Karpas-422 (cell line): ENCODE measurements around the gene MIA3. TPM values are rescaled to one million over a fixed set of nuclear protein-coding genes. Genes with fewer than 3 reads are reported as not detected.
"Not testable (repeated sequence)": the region's sequence is repeated elsewhere in the genome, so short reads cannot be mapped to it uniquely, and the experiment has no call there.

Source experiments
- DNase-seq: peaks from one replicate; pipeline ENCODE4 v3.0.0-alpha.2; 2015
- H2AFZ ChIP-seq: fragments of 200-600 bp; sonication (generic); 2 replicates; pipeline ENCODE4 v1.6.1; 2014; ENCODE audit warnings: antibody characterized with exemption, low read length, mixed read lengths
- H3K27ac ChIP-seq: fragments of 200-600 bp; sonication (generic); 2 replicates; pipeline ENCODE4 v1.5.1; 2014; ENCODE audit warnings: mild to moderate bottlenecking, low read length, moderate library complexity
- H3K27me3 ChIP-seq: fragments of 200-600 bp; sonication (generic); 2 replicates; pipeline ENCODE4 v1.6.1; 2014; ENCODE audit warnings: low read length, mixed read lengths
- H3K36me3 ChIP-seq: fragments of 200-600 bp; sonication (generic); 2 replicates; pipeline ENCODE4 v1.6.1; 2014; ENCODE audit warnings: low read length, mixed read lengths; ENCODE audit not compliant: insufficient read depth
- H3K4me1 ChIP-seq: fragments of 200-600 bp; sonication (generic); 2 replicates; pipeline ENCODE4 v1.6.1; 2014; ENCODE audit warnings: mild to moderate bottlenecking, low read length, mixed read lengths
- H3K4me2 ChIP-seq: fragments of 200-600 bp; sonication (generic); 2 replicates; pipeline ENCODE4 v1.6.1; 2014; ENCODE audit warnings: low read length, low read depth, mild to moderate bottlenecking; ENCODE audit not compliant: poor library complexity, severe bottlenecking
- H3K4me3 ChIP-seq: fragments of 200-600 bp; sonication (generic); 2 replicates; pipeline ENCODE4 v1.5.1; 2014; ENCODE audit warnings: mild to moderate bottlenecking, antibody characterized with exemption, low read length, mixed read lengths
- H3K79me2 ChIP-seq: fragments of 200-600 bp; sonication (generic); 2 replicates; pipeline ENCODE4 v1.6.1; 2014; ENCODE audit warnings: mild to moderate bottlenecking, low read length, mixed read lengths
- H3K9ac ChIP-seq: fragments of 200-600 bp; sonication (generic); 2 replicates; pipeline ENCODE4 v1.6.0; 2014; ENCODE audit warnings: low read length
- H3K9me2 ChIP-seq: fragments of 200-600 bp; sonication (generic), shearing (Covaris generic); replicated peaks from 2 replicates; pipeline ENCODE4 v1.6.0; 2014; ENCODE audit warnings: mild to moderate bottlenecking, low read length, moderate library complexity; ENCODE audit not compliant: insufficient read depth
- H3K9me3 ChIP-seq: fragments of 300-700, 200-600 bp; sonication (generic); 2 replicates; pipeline ENCODE4 v1.6.1; 2014; ENCODE audit warnings: low read length, mixed read lengths
- H4K20me1 ChIP-seq: fragments of 200-600 bp; sonication (generic); 2 replicates; pipeline ENCODE4 v1.6.1; 2014; ENCODE audit warnings: mild to moderate bottlenecking, antibody characterized with exemption, low read length, low read depth; ENCODE audit not compliant: insufficient read depth
- total RNA-seq: library from RNA; depleted of rRNA; stranded (reverse); fragments of >200 nt; shearing (Covaris generic); gene quantifications from 2 replicates; pipeline ENCODE4 v1.2.3, GENCODE V29; 2014; ENCODE audit warnings: low replicate concordance

The MIA3 gene
- total RNA-seq, 1 experiment from 2014 or later, result 106 TPM

GRCh38 chr1:222656391-222657155, 38.7 kb downstream of the MIA3 start:
- H3K4me1 ChIP-seq, result no peaks in the 10 kb centered on the region; the same call in 1 of the 2 replicates

GRCh38 chr1:222657899-222658298, 40.0 kb downstream of the MIA3 start:
- Histone ChIP-seq H3K4me1 (no peaks in the 10 kb centered on the region), H3K9me2 (no peaks in the 10 kb centered on the region), H3K4me3 (no peak overlapping the region), H3K79me2 (peaks cover 12% of the 10 kb centered on the region; the same call in 1 of the 2 replicates), H3K27me3 (no peaks in the 10 kb centered on the region), H3K9ac (no peak overlapping the region), H3K27ac (no peak overlapping the region), H3K9me3 (no peaks in the 10 kb centered on the region), H3K36me3 (peaks cover 91% of the 10 kb centered on the region), H4K20me1 (no peaks in the 10 kb centered on the region), H3K4me2 (no peak overlapping the region), H2AFZ (no peak overlapping the region)
- no peak for DNase-seq

More at GRCh38 chr1:222656391-222657155, 38.7 kb downstream of the MIA3 start:
- no peak for DNase-seq
- no peak overlapping the region for H2AFZ ChIP-seq
- no peaks in the 10 kb centered on the region for H4K20me1 ChIP-seq
- no peaks in the 10 kb centered on the region for H3K9me2 ChIP-seq
- no peak overlapping the region for H3K4me3 ChIP-seq
- no peaks in the 10 kb centered on the region for H3K9me3 ChIP-seq
- H3K36me3 ChIP-seq, result peaks cover 91% of the 10 kb centered on the region
- H3K79me2 ChIP-seq, result peaks cover 12% of the 10 kb centered on the region; the same call in 1 of the 2 replicates
- H3K27me3 ChIP-seq, result no peaks in the 10 kb centered on the region
- no peak overlapping the region for H3K9ac ChIP-seq
- H3K27ac ChIP-seq, result no peak overlapping the region
- no peak overlapping the region for H3K4me2 ChIP-seq

GRCh38 chr1:222663431-222663934, 45.6 kb downstream of the MIA3 start:
- Histone ChIP-seq H3K4me1 (no peaks in the 10 kb centered on the region), H3K9me3 (no peaks in the 10 kb centered on the region), H3K36me3 (peaks cover 85% of the 10 kb centered on the region; the same call in 1 of the 2 replicates), H3K4me2 (no peak overlapping the region), H2AFZ (no peak overlapping the region), H3K27me3 (no peaks in the 10 kb centered on the region), H3K9me2 (no peaks in the 10 kb centered on the region), H3K27ac (no peak overlapping the region), H4K20me1 (no peaks in the 10 kb centered on the region), H3K79me2 (no peaks in the 10 kb centered on the region), H3K4me3 (no peak overlapping the region), H3K9ac (no peak overlapping the region)
- no peak for DNase-seq

- H3K4me2 ChIP-seq, result no peak overlapping the region
- no peak overlapping the region for H2AFZ ChIP-seq
- no peak for DNase-seq
- no peak overlapping the region for H3K27ac ChIP-seq
- H3K9me3 ChIP-seq, result no peaks in the 10 kb centered on the region
- H3K27me3 ChIP-seq, result no peaks in the 10 kb centered on the region
- H3K4me1 ChIP-seq, result no peaks in the 10 kb centered on the region
- H3K9me2 ChIP-seq, result no peaks in the 10 kb centered on the region
- no peaks in the 10 kb centered on the region for H3K79me2 ChIP-seq
- H3K4me3 ChIP-seq, result no peak overlapping the region
- H4K20me1 ChIP-seq, result no peaks in the 10 kb centered on the region
- peaks cover 61% of the 10 kb centered on the region; the same call in 1 of the 2 replicates for H3K36me3 ChIP-seq
- no peak overlapping the region for H3K9ac ChIP-seq
Observed at GRCh38 chr1:222665964-222666363, 48.1 kb downstream of the MIA3 start.

- not testable (repeated sequence) for H4K20me1 ChIP-seq, H3K27ac ChIP-seq, H3K79me2 ChIP-seq, H3K9me2 ChIP-seq, H3K27me3 ChIP-seq, H3K4me2 ChIP-seq, H3K4me3 ChIP-seq, H3K4me1 ChIP-seq, H3K9ac ChIP-seq, H2AFZ ChIP-seq, H3K9me3 ChIP-seq, DNase-seq
- H3K36me3 ChIP-seq, result peaks cover 55% of the 10 kb centered on the region
Observed at GRCh38 chr1:222668184-222668583, 50.3 kb downstream of the MIA3 start.

- H3K9ac ChIP-seq, H3K9me3 ChIP-seq, H4K20me1 ChIP-seq, H2AFZ ChIP-seq, H3K27me3 ChIP-seq, H3K79me2 ChIP-seq, H3K4me3 ChIP-seq, H3K4me1 ChIP-seq, DNase-seq, H3K4me2 ChIP-seq, H3K27ac ChIP-seq, H3K9me2 ChIP-seq: not testable (repeated sequence)
- H3K36me3 ChIP-seq, result peaks cover 47% of the 10 kb centered on the region
Observed at GRCh38 chr1:222669107-222669506, 51.2 kb downstream of the MIA3 start.

GRCh38 chr1:222670110-222670509, 52.2 kb downstream of the MIA3 start:
- Histone ChIP-seq H3K36me3 (peaks cover 48% of the 10 kb centered on the region), H3K4me3 (no peak overlapping the region), H3K4me1 (no peaks in the 10 kb centered on the region), H4K20me1 (no peaks in the 10 kb centered on the region), H3K27ac (no peak overlapping the region), H3K27me3 (no peaks in the 10 kb centered on the region), H3K9me2 (no peaks in the 10 kb centered on the region), H3K79me2 (no peaks in the 10 kb centered on the region), H3K4me2 (no peak overlapping the region), H3K9ac (no peak overlapping the region), H2AFZ (no peak overlapping the region), H3K9me3 (no peaks in the 10 kb centered on the region)
- no peak for DNase-seq

- Histone ChIP-seq H3K4me2 (no peak overlapping the region), H3K27ac (no peak overlapping the region), H3K9me2 (no peaks in the 10 kb centered on the region), H3K4me1 (no peaks in the 10 kb centered on the region), H3K27me3 (no peaks in the 10 kb centered on the region), H3K9me3 (no peaks in the 10 kb centered on the region), H2AFZ (no peak overlapping the region), H3K4me3 (no peak overlapping the region), H3K36me3 (peaks cover 5% of the 10 kb centered on the region; the same call in 1 of the 2 replicates), H4K20me1 (no peaks in the 10 kb centered on the region), H3K79me2 (no peaks in the 10 kb centered on the region; the same call in 1 of the 2 replicates), H3K9ac (no peak overlapping the region)
- no peak for DNase-seq
Observed at GRCh38 chr1:222680080-222680479, 62.2 kb downstream of the MIA3 start.
